HuH-7 (cell line): ENCODE measurements around the gene NIN.
"Not testable (repeated sequence)": the region's sequence is repeated elsewhere in the genome, so short reads cannot be mapped to it uniquely, and the experiment has no call there.

Source experiments
- DNase-seq: peaks from one replicate; pipeline ENCODE4 v3.0.0; 2011; ENCODE audit warnings: low spot score

The NIN gene

GRCh38 chr14:50837850-50838470, 7.0 kb upstream of the NIN start:
- no peak for DNase-seq

- no peak for DNase-seq
Measured at GRCh38 chr14:50837271-50837670, 6.3 kb upstream of the NIN start.

GRCh38 chr14:50836515-50836914, 5.6 kb upstream of the NIN start:
- no peak for DNase-seq

DNA sequence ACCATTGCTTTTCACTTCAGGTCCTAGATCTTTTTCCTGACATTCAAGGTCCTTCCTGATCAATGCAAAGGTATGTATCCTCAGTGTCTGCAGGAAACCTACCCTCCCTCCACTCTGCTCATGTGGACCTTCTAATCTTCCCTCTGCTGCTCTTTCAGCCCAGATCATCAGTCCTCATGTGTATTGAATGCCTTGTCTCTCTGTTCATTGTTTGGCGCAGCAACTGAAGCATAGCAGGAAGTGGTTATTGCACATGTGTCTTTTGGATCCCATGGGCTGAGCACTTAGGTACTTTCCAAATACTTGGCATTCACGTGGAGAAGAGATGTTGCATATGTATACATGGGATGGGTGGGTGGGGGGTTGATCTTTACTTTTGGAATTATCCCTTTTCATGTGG, 4.3 kb upstream of the NIN start:
- no peak for DNase-seq

GRCh38 chr14:50834802-50835276, 3.9 kb upstream of the NIN start:
- no peak for DNase-seq

DNA sequence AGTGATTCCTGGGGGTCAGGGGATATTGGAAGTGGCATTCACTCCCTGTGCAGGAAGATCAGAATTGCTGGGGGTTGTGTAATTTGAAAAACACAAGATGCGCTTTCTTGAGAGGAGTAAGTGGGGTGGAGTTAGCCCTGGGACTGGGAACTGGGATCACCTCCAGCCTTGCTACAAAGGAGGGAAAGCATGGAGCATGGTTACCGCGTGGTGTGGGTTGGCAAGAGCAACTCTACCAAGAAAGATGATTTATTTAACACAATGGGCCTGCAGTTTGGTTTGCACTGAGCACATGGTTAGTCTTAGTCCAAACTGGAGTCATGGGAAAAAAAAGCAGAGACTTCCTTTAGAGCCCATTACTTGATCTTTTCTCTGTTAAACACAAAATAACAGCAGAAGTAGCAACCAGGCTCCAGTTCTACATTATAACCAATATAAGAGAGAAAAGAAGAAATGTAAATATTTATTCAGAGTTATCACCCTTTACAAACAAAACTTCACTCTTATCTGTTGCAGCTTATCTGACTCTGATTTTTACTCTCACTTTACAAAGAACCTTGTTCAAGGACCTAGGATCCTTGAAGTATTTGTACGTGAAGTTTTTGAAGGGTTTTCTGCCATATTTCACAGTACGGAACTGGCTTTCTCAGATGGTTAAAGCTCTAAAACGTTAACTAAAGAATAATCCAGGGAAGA, 2.1 kb upstream of the NIN start:
- no peak for DNase-seq

- DNase-seq = no peak
Measured at GRCh38 chr14:50831726-50832168, 785 bp upstream of the NIN start.

DNA sequence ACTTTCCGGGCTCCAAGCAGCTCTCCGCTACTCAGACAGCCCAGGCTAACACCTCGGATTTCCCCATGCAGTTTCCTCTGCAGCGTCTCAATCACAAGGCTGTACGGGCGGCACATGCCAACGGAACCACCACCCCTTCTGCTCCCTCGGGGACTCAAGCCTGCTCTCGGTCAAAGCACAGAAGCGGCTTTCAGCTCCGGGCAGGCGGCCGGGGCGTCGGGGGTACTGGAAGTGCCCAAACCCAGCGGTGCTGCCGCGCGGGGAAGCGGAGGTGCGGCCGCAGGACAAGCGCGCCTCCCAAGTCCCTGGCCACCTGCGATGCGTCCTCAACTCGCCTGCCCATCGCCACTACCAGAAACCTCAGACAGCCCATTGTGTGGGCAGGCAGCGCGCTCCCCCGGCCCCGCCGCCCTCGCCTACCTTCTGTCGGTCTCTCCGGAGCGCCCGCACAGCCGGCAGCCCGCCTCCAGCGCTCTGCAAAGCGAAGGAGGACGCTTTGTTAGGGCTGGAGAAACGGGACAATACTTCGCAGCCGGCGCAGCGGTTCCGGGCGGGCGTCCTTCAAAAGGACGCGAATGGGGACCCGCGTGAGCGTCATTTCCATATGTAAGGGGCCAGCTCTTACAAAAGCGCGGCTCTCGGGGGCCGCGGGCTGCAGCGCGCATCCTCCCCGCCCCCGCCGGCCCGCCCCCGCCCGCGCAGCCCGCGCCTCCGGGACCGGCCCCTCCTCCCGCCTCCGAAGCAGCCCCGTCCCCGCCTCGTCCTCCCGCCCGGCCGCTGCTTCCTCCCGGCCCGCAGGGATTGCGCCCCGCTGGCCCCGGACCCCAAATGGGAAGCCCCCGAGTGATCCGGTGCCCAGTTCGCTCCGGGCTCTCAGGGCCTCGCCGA, 674 bp downstream of the NIN start:
- DNase-seq = peak; percentile 23

DNA sequence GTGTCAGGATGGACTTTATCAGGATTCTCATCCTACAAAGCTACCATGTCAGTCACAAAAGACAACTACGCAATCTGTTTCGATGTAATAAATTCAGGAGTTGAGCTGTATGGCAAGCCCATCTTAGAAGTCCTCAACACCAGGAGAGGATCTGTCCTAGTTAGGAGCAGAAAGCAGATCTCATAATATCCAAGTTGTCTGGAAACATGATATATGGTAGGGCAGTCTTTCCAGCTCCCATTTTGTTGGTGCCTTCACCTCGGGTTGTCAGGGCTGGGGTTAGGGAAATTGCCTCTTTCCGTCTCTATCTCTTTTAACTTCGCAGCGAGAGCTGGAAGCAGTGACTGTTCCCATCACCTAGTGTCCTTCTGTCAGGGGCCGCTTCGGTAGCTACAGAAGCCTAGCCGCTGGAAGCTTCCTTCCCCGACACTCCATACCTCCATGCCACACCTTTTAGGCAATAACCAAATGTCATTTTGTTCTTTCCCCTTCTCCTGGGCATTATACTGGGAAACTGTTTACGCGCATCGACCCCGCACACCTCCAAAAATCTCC, 1.4 kb downstream of the NIN start:
- DNase-seq = no peak

GRCh38 chr14:50828721-50829488, 2.1 kb downstream of the NIN start:
- DNase-seq = no peak

DNA sequence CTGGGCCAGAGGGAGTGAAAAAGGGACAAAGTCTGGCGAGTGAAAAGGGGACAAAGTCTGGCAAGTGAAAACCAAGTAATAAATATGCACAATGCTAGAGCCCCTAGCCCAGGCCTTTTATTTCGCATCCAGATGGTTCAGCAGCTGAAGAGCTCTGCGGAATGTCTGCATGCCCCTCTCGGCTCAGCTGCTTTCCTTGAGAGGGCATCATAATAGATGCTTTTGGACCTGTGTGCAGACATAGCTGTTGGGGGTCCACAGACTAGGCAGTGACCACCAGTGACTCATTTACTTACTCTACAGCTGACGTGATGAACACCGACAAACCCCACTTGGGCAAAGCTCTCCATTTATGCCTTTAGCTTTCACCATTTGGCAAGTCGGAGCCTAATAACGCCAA, 4.3 kb downstream of the NIN start:
- DNase-seq = no peak

DNA sequence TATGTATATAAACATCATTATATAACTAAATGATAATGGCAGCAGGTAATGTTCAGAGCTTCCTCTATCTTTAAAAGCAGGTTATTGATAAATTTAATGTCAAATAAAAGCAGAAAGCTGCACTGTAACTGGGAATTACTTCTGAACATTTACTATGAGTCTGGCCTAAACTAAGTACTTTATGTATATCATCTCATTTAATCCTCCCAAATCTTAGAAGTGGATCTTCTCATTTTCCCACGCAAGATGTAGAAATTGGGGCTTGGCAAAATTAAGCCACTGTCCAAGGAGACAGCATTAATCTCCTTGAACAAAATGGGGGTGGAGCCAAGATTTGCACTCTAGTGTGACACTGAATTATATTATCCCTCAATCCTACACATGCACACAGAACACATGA, 5.7 kb downstream of the NIN start:
- DNase-seq = no peak

DNA sequence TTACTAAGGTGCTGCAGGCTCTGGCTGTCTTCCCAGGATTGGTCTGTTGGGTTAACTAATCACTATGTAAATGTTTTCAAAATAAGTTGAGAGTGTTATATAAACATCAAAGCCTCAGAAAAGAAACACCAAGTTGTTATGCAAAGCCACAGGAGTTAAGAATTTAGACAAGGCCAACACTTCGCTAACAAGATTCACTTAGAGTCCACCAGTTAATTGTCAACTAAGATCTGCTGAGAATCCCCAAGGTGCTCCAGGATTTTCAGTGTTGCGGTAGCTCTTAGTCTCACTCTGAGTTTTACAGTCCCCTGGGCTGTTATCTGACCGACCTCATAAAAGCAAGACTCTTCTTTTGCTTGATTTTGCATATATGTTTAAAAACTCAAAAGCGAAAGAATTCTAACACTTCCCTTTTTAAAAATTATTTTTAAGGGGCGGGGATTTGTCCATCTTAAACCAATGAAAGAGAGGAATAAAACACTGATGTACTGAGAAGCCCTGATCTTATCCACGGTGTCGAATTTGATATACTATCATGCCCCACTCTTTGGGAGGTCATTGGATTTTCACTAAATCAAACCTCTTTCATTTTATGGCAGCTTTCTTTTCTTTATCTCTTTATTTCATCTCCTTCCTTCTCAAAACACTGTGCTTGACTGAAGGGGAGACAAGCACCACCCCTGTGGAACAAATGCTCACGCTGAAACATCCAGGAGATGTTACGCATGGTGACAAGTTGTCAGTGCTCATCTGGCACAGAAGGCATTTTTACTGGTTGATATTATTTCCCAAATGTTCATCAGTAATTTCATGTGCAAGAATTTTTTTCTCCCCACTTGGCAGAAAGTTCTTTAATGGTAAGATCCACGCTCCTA, 7.0 kb downstream of the NIN start:
- no peak for DNase-seq

DNA sequence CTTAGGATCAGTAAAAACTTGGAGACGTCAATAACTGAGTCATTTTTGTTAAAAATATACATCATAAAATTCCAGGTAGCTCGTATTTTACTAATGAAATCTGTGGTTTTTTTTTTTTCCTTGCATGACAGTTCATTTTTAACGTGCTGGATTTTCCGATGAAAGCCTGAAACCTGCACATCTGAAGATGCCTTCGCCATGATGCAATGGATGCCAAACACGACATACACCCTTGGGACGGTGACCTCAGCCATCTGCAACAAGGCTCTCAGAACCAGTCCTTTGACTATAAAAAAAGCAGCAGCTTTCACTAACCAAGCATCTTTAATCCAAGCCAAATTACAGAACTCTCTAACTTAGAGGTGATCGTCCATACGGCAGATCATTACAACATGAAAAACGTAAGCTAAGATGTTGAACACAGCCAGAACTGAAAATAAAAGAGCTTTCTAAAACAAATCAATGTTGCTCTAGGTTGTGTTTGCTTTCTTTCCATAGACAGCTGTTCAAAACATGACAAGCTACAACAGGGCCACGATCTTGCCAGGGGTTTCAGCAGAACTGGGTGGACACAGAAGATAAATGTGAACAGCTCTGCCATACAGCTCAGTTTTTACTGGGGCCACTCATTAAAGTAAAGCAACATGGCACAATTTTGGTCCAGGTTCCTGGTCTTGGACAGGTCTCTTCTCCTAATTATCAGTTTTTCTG, 7.8 kb downstream of the NIN start:
- no peak for DNase-seq

DNA sequence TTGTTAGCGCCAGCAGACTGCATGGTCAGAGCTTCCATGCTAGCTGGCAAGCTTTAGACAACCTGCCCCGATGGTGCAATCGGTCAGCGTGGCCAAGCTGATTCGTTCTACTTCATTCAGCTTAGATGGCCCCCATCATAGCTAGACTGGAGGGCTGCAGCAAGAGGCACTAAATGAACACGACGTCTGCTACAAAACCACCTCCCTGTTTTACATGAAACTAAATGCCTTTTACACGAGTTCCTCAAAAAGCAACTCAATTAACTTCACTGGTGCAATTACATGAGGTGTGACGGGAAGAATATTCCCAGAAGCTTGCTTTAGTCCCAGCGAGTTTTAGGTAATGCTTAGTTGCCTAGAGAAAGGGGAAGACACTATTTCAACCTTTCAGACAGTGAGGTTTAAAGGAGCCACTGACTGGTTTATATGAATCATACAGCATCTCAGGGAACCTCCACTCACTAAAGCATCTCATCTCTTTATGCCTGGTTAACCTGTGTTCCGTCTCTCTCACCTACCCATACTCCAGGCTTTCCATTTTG, 8.4 kb downstream of the NIN start:
- DNase-seq = no peak

DNA sequence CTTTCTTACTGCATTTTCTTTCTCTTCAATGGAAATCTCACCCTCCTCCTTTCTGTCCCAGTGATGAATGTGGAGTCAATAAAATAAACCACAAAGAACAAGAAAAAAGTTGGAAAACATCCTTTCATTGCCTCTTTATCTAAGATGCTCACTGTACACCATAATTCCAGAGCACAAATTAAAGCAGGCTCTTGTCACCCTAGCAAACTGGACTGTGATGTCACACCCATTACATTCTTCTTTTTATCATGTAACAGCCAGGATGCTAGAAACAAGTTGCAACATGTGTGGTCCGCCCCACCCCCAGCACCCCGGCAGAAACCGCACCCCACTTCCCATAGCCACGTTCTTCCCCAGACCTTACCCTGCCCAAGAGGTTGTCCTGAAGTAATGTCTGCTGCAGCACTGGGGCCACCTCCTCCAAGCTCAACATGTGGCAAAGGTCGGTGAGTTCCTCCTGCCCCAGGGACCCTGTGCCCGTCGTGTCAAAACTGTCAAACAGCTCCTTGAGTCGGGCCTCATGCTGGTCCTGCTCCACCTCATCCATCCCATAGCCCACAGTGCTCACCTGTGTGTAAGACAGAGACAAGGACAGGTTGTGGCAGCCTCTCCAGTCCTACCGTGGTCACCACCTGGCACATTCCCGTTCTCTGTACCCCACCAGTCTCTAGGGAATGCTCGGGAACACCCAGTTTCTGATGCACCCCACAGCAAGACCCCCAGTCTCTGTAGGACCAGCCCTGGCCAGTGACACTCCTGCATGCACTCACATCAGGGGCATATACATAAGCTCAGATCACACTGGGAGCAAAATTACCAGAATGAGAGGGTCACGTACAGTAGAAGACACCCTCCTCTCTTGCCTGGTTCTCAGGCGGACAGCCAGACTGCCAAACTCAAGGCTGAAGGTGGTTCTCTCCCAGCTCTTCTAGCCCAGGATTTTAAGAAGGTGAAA, 9.2 kb downstream of the NIN start:
- DNase-seq = no peak

DNA sequence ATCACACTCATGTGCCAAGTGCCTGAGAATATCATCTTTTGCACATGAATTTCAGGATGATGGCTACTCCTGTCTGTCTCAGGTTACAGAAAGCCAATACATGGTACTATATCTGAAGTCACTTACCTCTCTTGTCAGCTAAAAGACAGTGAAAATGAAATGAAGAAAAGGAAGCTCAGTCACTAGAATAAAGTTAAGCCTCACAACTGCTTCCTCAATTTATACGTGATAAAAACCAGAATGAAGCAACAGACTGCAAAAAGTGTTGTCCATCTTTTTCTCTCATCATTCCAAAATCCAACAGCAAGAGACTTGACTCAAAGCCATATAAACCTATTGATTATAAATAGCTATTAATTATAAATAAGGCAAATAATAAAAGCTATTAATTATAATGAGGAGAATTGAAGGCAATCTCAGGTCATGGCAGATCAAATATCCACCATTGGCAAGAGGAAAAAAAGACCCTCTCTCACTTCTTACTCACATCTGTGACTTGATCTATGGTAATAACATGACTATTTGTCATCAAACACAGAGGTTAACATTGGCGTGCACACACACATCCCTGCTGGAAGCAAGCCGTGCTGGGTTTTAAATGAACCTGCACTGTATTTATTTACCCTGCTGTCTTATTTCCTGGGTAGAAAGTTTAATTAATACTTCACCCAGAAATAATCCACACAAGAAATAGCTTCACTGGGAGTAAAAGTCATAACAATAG, 10.0 kb downstream of the NIN start:
- no peak for DNase-seq

- DNase-seq = not testable (repeated sequence)
Measured at GRCh38 chr14:50819303-50819702, 11.7 kb downstream of the NIN start.
